Suppressor macrophage treated with lipopolysaccharide for 1 hour (primary cell): ENCODE measurements around the gene CEP85L.

ENCODE experiments used
- DNase-seq, 3 donors: peaks; one replicate each; pipeline ENCODE4 v3.0.0-alpha.2; 2020 to 2022

Gene CEP85L

GRCh38 chr6:118618676-118619377 lies 32.6 kb downstream of the CEP85L start:
- peak; percentile 62 to 71 (median 66) for DNase-seq

GRCh38 chr6:118617417-118617816 lies 34.0 kb downstream of the CEP85L start:
- no peak for DNase-seq

GRCh38 chr6:118611334-118611733 lies 40.1 kb downstream of the CEP85L start:
- no peak for DNase-seq

- no peak for DNase-seq
These were observed 44.5 kb downstream of the CEP85L start for GRCh38 chr6:118606858-118607257.

- DNase-seq = no peak
These were observed 45.1 kb downstream of the CEP85L start for GRCh38 chr6:118606268-118606667.

GRCh38 chr6:118603372-118603771 lies 48.0 kb downstream of the CEP85L start:
- no peak for DNase-seq

- no peak for DNase-seq
These were observed 49.1 kb downstream of the CEP85L start for GRCh38 chr6:118602300-118602699.

- no peak for DNase-seq
These were observed 53.1 kb downstream of the CEP85L start for GRCh38 chr6:118598324-118598723.

- DNase-seq = no peak
These were observed 53.8 kb downstream of the CEP85L start for GRCh38 chr6:118597636-118598035.

GRCh38 chr6:118596774-118597320 lies 54.5 kb downstream of the CEP85L start:
- DNase-seq = peak; percentile 22 to 36 (median 33)

GRCh38 chr6:118594877-118595276 lies 56.5 kb downstream of the CEP85L start:
- peak; percentile 26 to 28 (median 26) for DNase-seq

- DNase-seq = no peak
These were observed 59.5 kb downstream of the CEP85L start for GRCh38 chr6:118591897-118592296.

- DNase-seq = no peak
These were observed 61.6 kb downstream of the CEP85L start for GRCh38 chr6:118589649-118590365.

GRCh38 chr6:118589186-118589585 lies 62.2 kb downstream of the CEP85L start:
- no peak for DNase-seq

GRCh38 chr6:118588626-118589025 lies 62.8 kb downstream of the CEP85L start:
- no peak for DNase-seq

GRCh38 chr6:118586746-118587485 lies 64.5 kb downstream of the CEP85L start:
- no peak for DNase-seq

- no peak for DNase-seq
These were observed 66.5 kb downstream of the CEP85L start for GRCh38 chr6:118584911-118585310.

- peak; percentile 63 to 87 (median 86) for DNase-seq
These were observed 69.9 kb downstream of the CEP85L start for GRCh38 chr6:118581489-118581959.

GRCh38 chr6:118580585-118581419 lies 70.6 kb downstream of the CEP85L start:
- peak; percentile 67 to 86 (median 77) for DNase-seq

GRCh38 chr6:118579786-118580185 lies 71.6 kb downstream of the CEP85L start:
- no peak for DNase-seq

- no peak for DNase-seq
These were observed 72.8 kb downstream of the CEP85L start for GRCh38 chr6:118578617-118579016.

GRCh38 chr6:118577972-118578371 lies 73.4 kb downstream of the CEP85L start:
- no peak for DNase-seq
